ENCODE measurements around the gene MXRA8.

DNA sequence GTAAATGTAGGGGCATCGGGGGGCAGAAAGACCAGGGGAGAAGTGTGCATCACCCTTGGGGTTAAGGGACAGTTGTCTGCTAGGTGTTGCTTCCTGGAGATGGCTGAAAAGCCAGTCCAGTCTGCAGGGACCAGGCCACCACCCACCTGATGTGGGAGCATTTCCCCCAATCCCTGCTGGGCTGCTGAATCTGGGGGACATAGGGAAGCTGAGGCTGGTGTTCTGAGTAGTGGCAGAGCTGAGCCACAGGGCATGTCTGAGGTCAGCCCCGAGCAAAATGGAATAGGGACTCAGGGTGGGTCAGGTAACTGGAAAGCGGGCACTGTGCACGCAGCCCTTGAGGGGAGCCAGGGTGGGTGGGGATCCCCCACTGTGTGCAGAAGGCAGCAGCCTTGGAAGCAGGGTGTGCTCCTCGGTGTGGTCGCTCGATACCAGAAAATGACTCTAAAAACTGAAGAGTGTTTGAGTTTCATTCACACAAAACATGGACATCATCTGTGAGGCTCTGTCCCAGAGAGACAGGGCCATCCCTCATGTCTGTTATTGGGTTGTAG lies 43.2 kb upstream of the MXRA8 start:
- TF ChIP-seq, protein P1, sequence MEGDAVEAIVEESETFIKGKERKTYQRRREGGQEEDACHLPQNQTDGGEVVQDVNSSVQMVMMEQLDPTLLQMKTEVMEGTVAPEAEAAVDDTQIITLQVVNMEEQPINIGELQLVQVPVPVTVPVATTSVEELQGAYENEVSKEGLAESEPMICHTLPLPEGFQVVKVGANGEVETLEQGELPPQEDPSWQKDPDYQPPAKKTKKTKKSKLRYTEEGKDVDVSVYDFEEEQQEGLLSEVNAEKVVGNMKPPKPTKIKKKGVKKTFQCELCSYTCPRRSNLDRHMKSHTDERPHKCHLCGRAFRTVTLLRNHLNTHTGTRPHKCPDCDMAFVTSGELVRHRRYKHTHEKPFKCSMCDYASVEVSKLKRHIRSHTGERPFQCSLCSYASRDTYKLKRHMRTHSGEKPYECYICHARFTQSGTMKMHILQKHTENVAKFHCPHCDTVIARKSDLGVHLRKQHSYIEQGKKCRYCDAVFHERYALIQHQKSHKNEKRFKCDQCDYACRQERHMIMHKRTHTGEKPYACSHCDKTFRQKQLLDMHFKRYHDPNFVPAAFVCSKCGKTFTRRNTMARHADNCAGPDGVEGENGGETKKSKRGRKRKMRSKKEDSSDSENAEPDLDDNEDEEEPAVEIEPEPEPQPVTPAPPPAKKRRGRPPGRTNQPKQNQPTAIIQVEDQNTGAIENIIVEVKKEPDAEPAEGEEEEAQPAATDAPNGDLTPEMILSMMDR (conservative IDR thresholded peaks at IDR 0.05; ENCODE audit: low read depth, low read length), result no peak
- TF ChIP-seq EZH2phosphoT487 (IDR thresholded peaks at IDR 0.05; ENCODE audit: borderline replicate concordance, low read length) (no peak), EZH2 (IDR thresholded peaks at IDR 0.05; ENCODE audit: low read length, unreplicated experiment) (no peak)

All from PC-3 (cell line).